Ectodermal cell (in vitro differentiated cells): ENCODE data around the gene RBMS3.
"Not testable (repeated sequence)": the region's sequence is repeated elsewhere in the genome, so short reads cannot be mapped to it uniquely, and the experiment has no call there.

Experiments used
- H3K27ac ChIP-seq: 2 replicates; pipeline ENCODE4 v1.7.0; 2013; ENCODE audit warnings: mild to moderate bottlenecking, low read depth, low read length; ENCODE audit not compliant: insufficient read depth, poor library complexity, severe bottlenecking
- H3K27me3 ChIP-seq: 2 replicates; pipeline ENCODE4 v1.7.0; 2013; ENCODE audit warnings: mild to moderate bottlenecking, low read length; ENCODE audit not compliant: insufficient read depth, control insufficient read depth, poor library complexity, severe bottlenecking
- H3K36me3 ChIP-seq: one replicate; pipeline ENCODE4 v1.7.0; 2013; ENCODE audit warnings: low read length; ENCODE audit not compliant: control insufficient read depth, insufficient read depth
- H3K4me1 ChIP-seq: one replicate; pipeline ENCODE4 v1.7.0; 2013; ENCODE audit warnings: low read length; ENCODE audit not compliant: control insufficient read depth, insufficient read depth
- H3K4me3 ChIP-seq: 2 replicates; pipeline ENCODE4 v1.7.0; 2013; ENCODE audit warnings: low read depth, low read length, control low read depth; ENCODE audit not compliant: insufficient read depth
- H3K9me3 ChIP-seq: 2 replicates; pipeline ENCODE4 v1.7.0; 2013; ENCODE audit warnings: mild to moderate bottlenecking, low read length, moderate library complexity; ENCODE audit not compliant: control insufficient read depth
- WGBS, 2 experiments: methylation state at CpG; one replicate each; pipeline ENCODE4 v1.1.7; 2013; ENCODE audit warnings: missing lambda C conversion rate in 2 of 2; 5-methylcytosine and 5-hydroxymethylcytosine counted together

Gene RBMS3

DNA sequence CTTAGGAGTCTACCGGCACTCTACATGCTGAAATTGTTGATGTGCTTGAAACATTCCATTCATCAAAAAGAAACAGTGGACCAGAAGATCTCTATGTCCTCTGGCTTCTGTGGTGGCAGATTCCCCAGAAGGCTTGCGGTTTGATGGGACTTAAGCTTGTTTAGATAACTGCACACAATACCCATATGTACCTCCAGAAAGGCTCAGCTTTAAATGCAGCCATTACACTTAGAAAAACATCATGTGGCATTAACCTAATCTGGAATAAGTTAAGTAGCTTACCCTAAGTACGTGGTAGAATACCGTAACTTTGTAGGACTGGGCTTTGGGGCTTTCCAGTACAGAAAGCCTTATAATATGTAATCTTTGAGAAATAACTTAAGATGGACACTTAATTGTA, 187.3 kb downstream of the RBMS3 start:
- 90 to 94% methylated on average over 4 of the region's 4 CpGs for WGBS, 2 experiments
- H3K4me3 ChIP-seq: no peak overlapping the region
- H3K27ac ChIP-seq: no peak overlapping the region
- H3K9me3 ChIP-seq: no peaks in the 10 kb centered on the region
- no peaks in the 10 kb centered on the region for H3K27me3 ChIP-seq
- H3K36me3 ChIP-seq: no peaks in the 10 kb centered on the region
- H3K4me1 ChIP-seq: no peaks in the 10 kb centered on the region

- not testable (repeated sequence) for H3K27me3 ChIP-seq, H3K36me3 ChIP-seq, H3K4me3 ChIP-seq, H3K4me1 ChIP-seq, H3K9me3 ChIP-seq, H3K27ac ChIP-seq
- WGBS, 2 experiments: 94% methylated on average over 40 to 41 of the region's 41 CpGs
These were observed 192.8 kb downstream of the RBMS3 start for GRCh38 chr3:29473481-29474170.

- Histone ChIP-seq H3K4me3 (no peak overlapping the region), H3K9me3 (no peaks in the 10 kb centered on the region), H3K27me3 (no peaks in the 10 kb centered on the region), H3K4me1 (peaks cover 3% of the 10 kb centered on the region), H3K36me3 (no peaks in the 10 kb centered on the region), H3K27ac (no peak overlapping the region)
- WGBS, 2 experiments: 58 to 62% methylated on average over 9 of the region's 9 CpGs
These were observed 194.5 kb downstream of the RBMS3 start for GRCh38 chr3:29475305-29475840.

DNA sequence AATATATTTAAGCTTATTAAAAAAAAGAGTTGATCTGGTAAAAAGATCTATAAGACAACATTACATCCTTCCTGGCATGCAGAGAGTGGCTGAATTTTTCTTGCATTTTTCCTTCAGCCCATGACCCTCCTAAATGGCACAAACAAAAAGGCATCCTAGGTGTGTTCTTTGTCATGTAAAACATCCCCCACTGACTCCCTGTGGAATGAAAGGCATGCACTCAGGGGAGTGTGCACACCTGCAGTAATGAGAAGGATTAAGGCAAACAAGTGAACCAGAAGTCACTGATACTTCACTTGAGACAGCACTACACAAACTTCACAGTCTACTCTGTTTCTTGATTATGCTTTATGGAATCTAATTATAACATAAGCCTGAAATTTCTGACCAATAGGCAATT, 195.0 kb downstream of the RBMS3 start:
- Histone ChIP-seq H3K9me3 (no peaks in the 10 kb centered on the region), H3K4me3 (no peak overlapping the region), H3K4me1 (peaks cover 3% of the 10 kb centered on the region), H3K27me3 (no peaks in the 10 kb centered on the region), H3K36me3 (no peaks in the 10 kb centered on the region), H3K27ac (no peak overlapping the region)

- Histone ChIP-seq H3K4me1 (peaks cover 3% of the 10 kb centered on the region), H3K36me3 (no peaks in the 10 kb centered on the region), H3K4me3 (no peak overlapping the region), H3K9me3 (no peaks in the 10 kb centered on the region), H3K27me3 (no peaks in the 10 kb centered on the region), H3K27ac (no peak overlapping the region)
- WGBS, 2 experiments: 98 to 99% methylated on average over 3 of the region's 3 CpGs
These were observed 197.7 kb downstream of the RBMS3 start for GRCh38 chr3:29478611-29479010.

GRCh38 chr3:29481249-29481648, 200.4 kb downstream of the RBMS3 start:
- Histone ChIP-seq H3K4me3 (no peak overlapping the region), H3K27me3 (no peaks in the 10 kb centered on the region), H3K9me3 (no peaks in the 10 kb centered on the region), H3K4me1 (no peaks in the 10 kb centered on the region), H3K27ac (no peak overlapping the region), H3K36me3 (no peaks in the 10 kb centered on the region)
- WGBS, 2 experiments: 95 to 96% methylated on average over 1 of the region's 1 CpG

GRCh38 chr3:29481969-29482767, 201.3 kb downstream of the RBMS3 start:
- no peak overlapping the region for H3K4me3 ChIP-seq
- H3K9me3 ChIP-seq: no peaks in the 10 kb centered on the region
- H3K36me3 ChIP-seq: no peaks in the 10 kb centered on the region
- no peaks in the 10 kb centered on the region for H3K27me3 ChIP-seq
- H3K27ac ChIP-seq: no peak overlapping the region
- no peaks in the 10 kb centered on the region for H3K4me1 ChIP-seq
- 97 to 98% methylated on average over 3 of the region's 3 CpGs for WGBS, 2 experiments

DNA sequence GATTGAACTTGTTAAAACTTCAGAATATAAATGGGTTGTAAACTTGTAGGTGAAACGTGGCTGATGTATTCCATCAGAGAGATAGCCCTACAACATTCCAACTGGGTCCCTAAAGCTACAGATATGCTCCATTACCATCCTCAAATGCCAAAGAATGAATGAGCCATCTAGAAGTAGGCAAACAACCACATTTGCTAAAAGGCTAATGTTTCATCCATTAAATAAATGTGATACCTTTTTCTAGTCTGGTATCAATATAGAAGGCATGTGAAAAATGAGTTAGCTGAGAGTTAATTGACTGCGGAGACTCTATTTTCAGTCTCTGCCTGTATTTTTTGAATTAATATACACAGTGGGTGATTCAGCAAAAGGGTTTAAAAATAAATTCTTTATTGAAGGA, 203.8 kb downstream of the RBMS3 start:
- 89 to 100% methylated on average over 2 of the region's 2 CpGs for WGBS, 2 experiments
- Histone ChIP-seq H3K27me3 (no peaks in the 10 kb centered on the region), H3K4me3 (no peak overlapping the region), H3K9me3 (no peaks in the 10 kb centered on the region), H3K36me3 (no peaks in the 10 kb centered on the region), H3K4me1 (no peaks in the 10 kb centered on the region), H3K27ac (no peak overlapping the region)

DNA sequence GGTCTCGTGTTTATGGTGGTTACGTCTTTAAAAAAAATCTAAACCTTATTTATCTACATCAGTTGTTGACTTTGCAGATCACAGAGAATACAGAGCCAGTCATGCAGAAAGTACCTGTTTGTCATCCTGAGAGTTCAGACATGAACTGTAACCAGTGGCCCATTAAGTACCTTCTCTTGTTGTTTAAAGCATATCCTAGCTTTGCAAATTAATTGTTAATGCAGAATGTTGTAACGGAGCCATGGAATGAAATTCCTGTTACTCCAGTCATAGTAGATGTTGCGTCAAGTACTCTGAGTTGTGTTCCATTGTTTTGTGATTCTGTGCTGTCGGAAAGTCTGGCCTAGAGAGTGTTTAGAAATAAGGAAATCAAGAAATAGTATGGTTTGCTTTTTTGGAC, 205.2 kb downstream of the RBMS3 start:
- no peak overlapping the region for H3K4me3 ChIP-seq
- no peaks in the 10 kb centered on the region for H3K9me3 ChIP-seq
- H3K36me3 ChIP-seq: no peaks in the 10 kb centered on the region
- WGBS, 2 experiments: 95 to 96% methylated on average over 5 of the region's 5 CpGs
- no peak overlapping the region for H3K27ac ChIP-seq
- H3K4me1 ChIP-seq: no peaks in the 10 kb centered on the region
- H3K27me3 ChIP-seq: no peaks in the 10 kb centered on the region

GRCh38 chr3:29486917-29487316, 206.0 kb downstream of the RBMS3 start:
- Histone ChIP-seq H3K4me3 (no peak overlapping the region), H3K36me3 (no peaks in the 10 kb centered on the region), H3K9me3 (no peaks in the 10 kb centered on the region), H3K27ac (no peak overlapping the region), H3K27me3 (no peaks in the 10 kb centered on the region), H3K4me1 (no peaks in the 10 kb centered on the region)
- 90 to 98% methylated on average over 2 of the region's 2 CpGs for WGBS, 2 experiments
